GM21576 (cell line): ENCODE results near the gene FCER1A.
"Not testable (repeated sequence)": the region's sequence is repeated elsewhere in the genome, so short reads cannot be mapped to it uniquely, and the experiment has no call there.

ENCODE experiments used
- ATAC-seq: cut with Tn5 transposase; IDR thresholded peaks from one replicate; pipeline ENCODE4 v1.9.1; 2021; ENCODE audit warnings: mild to moderate bottlenecking, moderate library complexity; ENCODE audit not compliant: unreplicated experiment

The FCER1A gene

DNA sequence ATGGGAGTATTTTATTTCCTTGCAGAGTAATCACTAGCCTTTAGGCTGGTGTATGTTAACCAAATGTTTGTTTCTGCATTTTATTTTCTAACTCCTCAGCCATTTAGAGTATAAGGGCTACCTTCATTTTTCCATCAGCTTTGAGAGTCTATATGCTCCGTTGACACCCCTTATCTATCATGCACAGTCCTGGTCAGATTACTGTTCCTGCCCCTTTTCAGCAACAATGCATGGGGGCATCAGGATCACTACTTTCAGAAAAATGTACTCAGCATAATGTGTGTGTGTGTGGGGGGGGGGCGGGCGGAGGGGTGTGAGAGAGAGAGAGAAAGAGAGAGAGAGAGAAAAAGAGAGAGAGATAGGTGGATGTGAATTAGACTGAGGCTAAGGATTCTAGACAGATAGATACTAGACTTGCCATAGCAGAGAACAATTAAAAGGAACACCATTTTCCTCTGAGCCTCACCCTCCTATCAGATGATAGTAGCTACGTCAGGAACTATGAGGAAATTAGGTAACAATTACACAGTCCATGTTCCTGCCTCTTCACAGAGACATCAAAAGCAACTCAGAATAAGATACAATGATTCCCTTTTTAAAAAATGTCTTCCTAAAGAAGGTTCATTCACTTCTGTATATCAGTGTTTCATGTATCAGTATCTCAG is 40.8 kb downstream of the FCER1A start:
- ATAC-seq = no peak

DNA sequence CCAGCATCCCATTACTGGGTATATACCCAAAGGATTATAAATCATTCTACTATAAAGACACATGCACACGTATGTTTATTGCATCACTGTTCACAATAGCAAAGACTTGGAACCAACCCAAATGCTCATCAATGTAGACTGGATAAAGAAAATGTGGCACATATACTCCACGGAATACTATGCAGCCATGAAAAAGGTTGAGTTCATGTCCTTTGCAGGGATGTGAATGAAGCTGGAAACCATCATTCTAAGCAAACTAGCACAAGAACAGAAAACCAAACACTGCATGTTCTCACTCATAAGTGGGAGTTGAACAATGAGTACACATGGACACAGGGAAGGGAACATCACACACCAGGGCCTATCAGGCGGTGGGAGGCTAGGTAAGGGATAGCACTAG is 47.2 kb downstream of the FCER1A start:
- not testable (repeated sequence) for ATAC-seq

DNA sequence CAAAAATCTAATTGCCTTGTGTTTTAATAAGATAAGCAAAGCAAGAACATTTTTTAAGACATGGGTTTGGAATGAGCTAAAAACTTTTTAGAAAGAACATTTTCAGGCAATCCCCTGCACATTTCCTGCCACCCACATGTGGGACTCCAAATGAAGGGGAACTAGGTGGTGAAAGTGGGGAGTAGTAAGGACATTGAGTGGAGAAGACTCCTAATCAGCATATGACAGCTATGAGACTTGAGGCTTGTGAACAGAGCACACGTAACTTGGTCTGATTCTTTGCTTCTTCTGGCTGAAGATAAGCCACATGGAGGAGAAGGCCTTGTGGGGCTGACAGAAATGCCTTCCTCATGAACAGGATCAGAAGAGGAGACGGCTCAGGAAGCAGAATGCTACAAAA is 50.3 kb downstream of the FCER1A start:
- ATAC-seq = no peak
